ENCODE data around the gene DNAH2. TPM values are rescaled to one million over a fixed set of nuclear protein-coding genes. Genes with fewer than 3 reads are reported as not detected.

The DNAH2 gene
- total and polyA plus RNA-seq, 2 of the 13 experiments (the other 11 are each of a cell fraction or from before 2014, with no cell fraction given) = not detected

DNA sequence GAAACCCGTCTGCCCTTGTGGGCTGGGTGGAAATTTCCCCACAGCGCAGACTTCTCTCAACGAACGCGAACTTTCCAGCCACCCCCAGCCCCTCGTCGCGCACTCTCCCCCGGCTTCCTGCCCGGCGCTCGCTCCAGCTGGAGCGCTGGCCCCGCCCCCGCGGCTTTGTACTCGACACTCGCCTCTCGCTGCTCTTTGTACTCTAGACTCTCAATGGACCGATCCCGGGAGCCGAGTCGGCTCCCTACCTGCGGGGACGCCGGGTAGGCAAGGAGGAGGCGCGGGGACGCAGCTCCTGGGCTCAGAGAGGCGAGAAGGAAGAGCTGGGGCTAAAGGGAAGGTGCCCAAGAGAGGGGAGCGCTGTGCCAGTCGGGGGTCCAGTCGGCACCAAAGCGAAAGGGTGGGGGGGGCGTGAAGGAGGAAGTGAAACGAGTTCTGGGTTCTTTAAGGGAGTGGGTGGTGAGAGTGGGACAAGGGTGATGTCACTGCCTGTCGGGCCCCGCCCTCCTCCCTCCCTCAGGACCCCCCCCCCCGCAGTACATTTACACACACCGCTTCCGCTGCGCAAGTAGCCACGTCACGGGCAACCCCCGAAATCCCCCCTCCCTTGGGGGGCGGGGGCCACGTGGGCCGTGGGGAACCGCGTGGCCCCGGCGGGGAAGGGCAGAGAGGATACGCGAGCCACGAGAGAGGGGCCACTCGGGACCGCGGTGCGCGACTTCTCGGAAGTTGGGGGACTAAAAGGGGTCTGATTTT is 126.2 kb downstream of the DNAH2 start (continued):
- TF ChIP-seq ZNF687 (CRISPR knock-in tag; IDR thresholded peaks at IDR 0.05) = peak; percentile 66
- no peak for TF ChIP-seq ZNF616 (CRISPR knock-in tag; IDR thresholded peaks at IDR 0.05; ENCODE audit: low read depth)
- TF ChIP-seq, protein P1, sequence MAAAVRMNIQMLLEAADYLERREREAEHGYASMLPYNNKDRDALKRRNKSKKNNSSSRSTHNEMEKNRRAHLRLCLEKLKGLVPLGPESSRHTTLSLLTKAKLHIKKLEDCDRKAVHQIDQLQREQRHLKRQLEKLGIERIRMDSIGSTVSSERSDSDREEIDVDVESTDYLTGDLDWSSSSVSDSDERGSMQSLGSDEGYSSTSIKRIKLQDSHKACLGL (CRISPR knock-in tag; IDR thresholded peaks at IDR 0.05) = peak; percentile 22; the same call in 1 of the 2 replicates
- TF ChIP-seq NFKBIZ (CRISPR knock-in tag; IDR thresholded peaks at IDR 0.05) = no peak
- TF ChIP-seq TERF1 (CRISPR knock-in tag; IDR thresholded peaks at IDR 0.05) = 0 out of 2 replicates have a peak, but pooled peaks have one; percentile 27
- no peak for TF ChIP-seq NFIC (IDR thresholded peaks at IDR 0.05; ENCODE audit: low read length)
- no peak for TF ChIP-seq NKX3-1 (CRISPR knock-in tag; IDR thresholded peaks at IDR 0.05)
- no peak; the same call in 1 of the 2 replicates for TF ChIP-seq ZNF772 (CRISPR knock-in tag; IDR thresholded peaks at IDR 0.05)
- TF ChIP-seq PHF20 (CRISPR knock-in tag; IDR thresholded peaks at IDR 0.05) = no peak; the same call in 1 of the 2 replicates
- no peak; the same call in 1 of the 2 replicates for TF ChIP-seq NR0B2 (CRISPR knock-in tag; IDR thresholded peaks at IDR 0.05)
- TF ChIP-seq, protein P2, sequence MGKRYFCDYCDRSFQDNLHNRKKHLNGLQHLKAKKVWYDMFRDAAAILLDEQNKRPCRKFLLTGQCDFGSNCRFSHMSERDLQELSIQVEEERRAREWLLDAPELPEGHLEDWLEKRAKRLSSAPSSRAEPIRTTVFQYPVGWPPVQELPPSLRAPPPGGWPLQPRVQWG (CRISPR knock-in tag; IDR thresholded peaks at IDR 0.05; ENCODE audit: borderline replicate concordance, low read depth) = no peak
- no peak for TF ChIP-seq MBD4 (IDR thresholded peaks at IDR 0.05; ENCODE audit: borderline replicate concordance, low read length)
- no peak for TF ChIP-seq SNAPC2 (CRISPR knock-in tag; IDR thresholded peaks at IDR 0.05)
- no peak for TF ChIP-seq IKZF5 (CRISPR knock-in tag; IDR thresholded peaks at IDR 0.05)
- TF ChIP-seq ZNF709 (CRISPR knock-in tag; IDR thresholded peaks at IDR 0.05) = peak; percentile 17; the same call in 1 of the 2 replicates
- TF ChIP-seq RNF2 (conservative IDR thresholded peaks at IDR 0.05; ENCODE audit: low read depth) = no peak
- no peak for TF ChIP-seq FOXA3 (CRISPR knock-in tag; IDR thresholded peaks at IDR 0.05)
- TF ChIP-seq GATAD1 (CRISPR knock-in tag; IDR thresholded peaks at IDR 0.05) = no peak
- TF ChIP-seq CENPBD1 (CRISPR knock-in tag; IDR thresholded peaks at IDR 0.05; ENCODE audit: borderline replicate concordance, low read depth) = no peak
- no peak for TF ChIP-seq ZNF510 (CRISPR knock-in tag; IDR thresholded peaks at IDR 0.05; ENCODE audit: low read depth)
